Right lobe of liver (tissue), 4 donors: ENCODE results near the gene KCNB1.

Experiments used
- CTCF ChIP-seq, 4 donors: fragments of 200-600 bp in 3 of 4; fragments of 450-650 bp in 1 of 4; IDR thresholded peaks; one replicate each; pipeline versions ENCODE4 v1.5.1 to v1.8.0; 2016 to 2022; ENCODE audit warnings: antibody characterized with exemption in 4 of 4, mild to moderate bottlenecking in 2 of 4
- POLR2A ChIP-seq: fragments of 450-650 bp; IDR thresholded peaks from one replicate; pipeline ENCODE4 v1.6.1; 2017; ENCODE audit warnings: antibody characterized with exemption, mild to moderate bottlenecking
- donor health status: DM: no; HTN: no; CAD: no.
- donor health status: DM: no; HTN: no; CAD: no.
- donor health status: DM: no; HTN: yes; CAD: no.

- no peak for TF ChIP-seq POLR2A
- TF ChIP-seq CTCF (IDR thresholded peaks at IDR 0.05) = no peak
Measured at GRCh38 chr20:49475292-49476015, 7.0 kb downstream of the KCNB1 start.
